Measurements from ENCODE around the gene DIDO1. TPM values are rescaled to one million over a fixed set of nuclear protein-coding genes. Genes with fewer than 3 reads are reported as not detected.

Gene DIDO1
- total and polyA plus RNA-seq, 2 donors (not counting 1 experiment from before 2014, with no cell fraction given) = 57.6 to 124 TPM

DNA sequence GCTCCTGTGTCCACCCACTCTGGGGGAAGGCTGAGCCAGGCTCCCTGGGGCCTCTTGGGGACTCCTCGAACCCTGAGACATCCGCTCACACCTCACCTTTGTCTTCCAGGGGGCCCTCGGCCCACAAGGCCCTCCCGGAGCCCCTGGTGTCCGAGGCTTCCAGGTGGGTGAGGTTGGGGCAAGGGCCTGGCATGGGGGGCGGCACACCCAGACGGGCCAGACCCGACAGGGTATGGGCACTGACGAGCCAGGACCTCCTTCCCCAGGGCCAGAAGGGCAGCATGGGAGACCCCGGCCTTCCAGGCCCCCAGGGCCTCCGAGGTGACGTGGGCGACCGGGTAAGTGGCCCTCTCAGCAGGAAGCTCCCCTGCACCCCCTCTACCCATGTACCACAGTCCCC is 96.1 kb downstream of the DIDO1 start:
- DNase-seq (no peak), ATAC-seq (ENCODE audit: low read depth) (no peak)
- no peaks in the 10 kb centered on the region for H3K79me2 ChIP-seq (ENCODE audit: control insufficient read depth, insufficient read depth, low read length)
- Mint-ChIP-seq H3K27me3 (no peaks in the 10 kb centered on the region), H3K4me1 (peaks cover 29% of the 10 kb centered on the region), H3K27ac (no peak overlapping the region), H3K4me3 (no peak overlapping the region), H3K9me3 (ENCODE audit: insufficient read depth) (no peaks in the 10 kb centered on the region)
- CTCF ChIA-PET = no interaction called here
- no peak overlapping the region for H3K4me3 ChIP-seq (ENCODE audit: control extremely low read depth in 1 of 5, extremely low read depth in 1 of 5, insufficient read depth in 1 of 5, low read depth in 2 of 5, low read length in 4 of 5)
- 97% methylated on average over 5 of the region's 14 CpGs for WGBS (ENCODE audit: insufficient coverage)
- intact Hi-C loops (cut with micrococcal nuclease) = no loop called here
- no peaks in the 10 kb centered on the region for H3K27me3 ChIP-seq (replicated peaks in 1 of 4; ENCODE audit: control extremely low read depth in 1 of 4, control insufficient read depth in 3 of 4, insufficient read depth in 4 of 4, low read length in 3 of 4)
- no peaks in the 10 kb centered on the region for H4K20me1 ChIP-seq (ENCODE audit: control insufficient read depth, insufficient read depth, low read length, poor library complexity, severe bottlenecking)
- H2AFZ ChIP-seq (ENCODE audit: insufficient read depth, low read depth, low read length, poor library complexity, severe bottlenecking) = no peak overlapping the region
- no peaks in the 10 kb centered on the region for H3K36me3 ChIP-seq (replicated peaks in 1 of 2; ENCODE audit: control extremely low read depth in 1 of 2, control insufficient read depth in 1 of 2, extremely low read depth in 1 of 2, insufficient read depth in 2 of 2, low read length in 1 of 2)
- POLR2A ChIA-PET = no interaction called here
- H3K9me3 ChIP-seq (ENCODE audit: control extremely low read depth in 1 of 3, control insufficient read depth in 2 of 3, insufficient read depth in 1 of 3, low read length in 2 of 3) = no peaks in the 10 kb centered on the region
- H3K4me2 ChIP-seq (replicated peaks; ENCODE audit: low read depth, low read length, poor library complexity, severe bottlenecking) = no peak overlapping the region
- no peak overlapping the region for H3K9ac ChIP-seq (ENCODE audit: low read length)
- peaks cover 34 to 39% of the 10 kb centered on the region in 2 donors for H3K4me1 ChIP-seq (ENCODE audit: control insufficient read depth in 2 of 2, insufficient read depth in 2 of 2, low read length in 2 of 2)
- TF ChIP-seq EZH2 (IDR thresholded peaks at IDR 0.05; ENCODE audit: borderline replicate concordance, insufficient read depth, low read depth, low read length, poor library complexity, severe bottlenecking) = no peak
- TF ChIP-seq, protein P1, sequence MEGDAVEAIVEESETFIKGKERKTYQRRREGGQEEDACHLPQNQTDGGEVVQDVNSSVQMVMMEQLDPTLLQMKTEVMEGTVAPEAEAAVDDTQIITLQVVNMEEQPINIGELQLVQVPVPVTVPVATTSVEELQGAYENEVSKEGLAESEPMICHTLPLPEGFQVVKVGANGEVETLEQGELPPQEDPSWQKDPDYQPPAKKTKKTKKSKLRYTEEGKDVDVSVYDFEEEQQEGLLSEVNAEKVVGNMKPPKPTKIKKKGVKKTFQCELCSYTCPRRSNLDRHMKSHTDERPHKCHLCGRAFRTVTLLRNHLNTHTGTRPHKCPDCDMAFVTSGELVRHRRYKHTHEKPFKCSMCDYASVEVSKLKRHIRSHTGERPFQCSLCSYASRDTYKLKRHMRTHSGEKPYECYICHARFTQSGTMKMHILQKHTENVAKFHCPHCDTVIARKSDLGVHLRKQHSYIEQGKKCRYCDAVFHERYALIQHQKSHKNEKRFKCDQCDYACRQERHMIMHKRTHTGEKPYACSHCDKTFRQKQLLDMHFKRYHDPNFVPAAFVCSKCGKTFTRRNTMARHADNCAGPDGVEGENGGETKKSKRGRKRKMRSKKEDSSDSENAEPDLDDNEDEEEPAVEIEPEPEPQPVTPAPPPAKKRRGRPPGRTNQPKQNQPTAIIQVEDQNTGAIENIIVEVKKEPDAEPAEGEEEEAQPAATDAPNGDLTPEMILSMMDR (IDR thresholded peaks at IDR 0.05) = no peak
- H3K27ac ChIP-seq (ENCODE audit: low read length in 2 of 2) = no peak overlapping the region

GRCh38 chr20:62829231-62830230 is 96.8 kb downstream of the DIDO1 start:
- H4K20me1 ChIP-seq (ENCODE audit: control insufficient read depth, insufficient read depth, low read length, poor library complexity, severe bottlenecking) = no peaks in the 10 kb centered on the region
- H3K9me3 Mint-ChIP-seq (ENCODE audit: insufficient read depth) = no peaks in the 10 kb centered on the region
- no peak overlapping the region for H3K4me2 ChIP-seq (replicated peaks; ENCODE audit: low read depth, low read length, poor library complexity, severe bottlenecking)
- DNase-seq = peak; percentile 8
- ChIA-PET POLR2A (no interaction called here), CTCF (no interaction called here)
- no peak overlapping the region for H3K27ac ChIP-seq (ENCODE audit: low read length in 2 of 2)
- H3K4me1 ChIP-seq (ENCODE audit: control insufficient read depth in 2 of 2, insufficient read depth in 2 of 2, low read length in 2 of 2) = peaks cover 39 to 45% of the 10 kb centered on the region in 2 donors
- H3K4me1 Mint-ChIP-seq = peaks cover 34% of the 10 kb centered on the region
- ATAC-seq (ENCODE audit: low read depth) = no peak
- no peak overlapping the region for H3K9ac ChIP-seq (ENCODE audit: low read length)
- TF ChIP-seq, protein P1 (IDR thresholded peaks at IDR 0.05) = no peak
- no peak for TF ChIP-seq EZH2 (IDR thresholded peaks at IDR 0.05; ENCODE audit: borderline replicate concordance, insufficient read depth, low read depth, low read length, poor library complexity, severe bottlenecking)
- H3K4me3 Mint-ChIP-seq = no peak overlapping the region
- no peaks in the 10 kb centered on the region for H3K79me2 ChIP-seq (ENCODE audit: control insufficient read depth, insufficient read depth, low read length)
- H3K4me3 ChIP-seq (ENCODE audit: control extremely low read depth in 1 of 5, extremely low read depth in 1 of 5, insufficient read depth in 1 of 5, low read depth in 2 of 5, low read length in 4 of 5) = no peak overlapping the region
- H3K36me3 ChIP-seq (replicated peaks in 1 of 2; ENCODE audit: control extremely low read depth in 1 of 2, control insufficient read depth in 1 of 2, extremely low read depth in 1 of 2, insufficient read depth in 2 of 2, low read length in 1 of 2) = no peaks in the 10 kb centered on the region
- no peaks in the 10 kb centered on the region for H3K27me3 Mint-ChIP-seq
- H2AFZ ChIP-seq (ENCODE audit: insufficient read depth, low read depth, low read length, poor library complexity, severe bottlenecking) = no peak overlapping the region
- intact Hi-C loops (cut with micrococcal nuclease) = no loop called here
- H3K27ac Mint-ChIP-seq = peak overlapping the region; percentile 15
- no peaks in the 10 kb centered on the region for H3K9me3 ChIP-seq (ENCODE audit: control extremely low read depth in 1 of 3, control insufficient read depth in 2 of 3, insufficient read depth in 1 of 3, low read length in 2 of 3)
- 94% methylated on average over 30 of the region's 32 CpGs for WGBS (ENCODE audit: insufficient coverage)
- no peaks in the 10 kb centered on the region for H3K27me3 ChIP-seq (replicated peaks in 1 of 4; ENCODE audit: control extremely low read depth in 1 of 4, control insufficient read depth in 3 of 4, insufficient read depth in 4 of 4, low read length in 3 of 4)

Data from B cell (primary cell).